H9 (cell line): ENCODE measurements around the gene INHBC. TPM values are rescaled to one million over a fixed set of nuclear protein-coding genes. Genes with fewer than 3 reads are reported as not detected.
A peak's percentile ranks its signal among the peaks of the same experiment; 100 is the strongest.

Experiments used
- DNase-seq: peaks from one replicate; pipeline ENCODE4 v3.0.0-alpha.2; 2017
- H2AFZ ChIP-seq: one replicate; pipeline ENCODE4 v1.6.1; 2013; ENCODE audit warnings: mild to moderate bottlenecking, low read length, control low read depth, moderate library complexity
- H2AK5ac ChIP-seq: 2 replicates; pipeline ENCODE4 v1.6.1; 2013; ENCODE audit warnings: low read length, control low read depth, mixed read lengths; ENCODE audit not compliant: insufficient read length
- H2BK120ac ChIP-seq: one replicate; pipeline ENCODE4 v1.6.1; 2013; ENCODE audit warnings: low read depth, mild to moderate bottlenecking, low read length, control low read depth, inconsistent platforms; ENCODE audit not compliant: poor library complexity, severe bottlenecking
- H2BK12ac ChIP-seq: 2 replicates; pipeline ENCODE4 v1.6.1; 2013; ENCODE audit warnings: low read length, control low read depth, mixed read lengths, low read depth; ENCODE audit not compliant: insufficient read length
- H2BK15ac ChIP-seq: 2 replicates; pipeline ENCODE4 v1.6.1; 2013; ENCODE audit warnings: low read depth, low read length, control low read depth
- H2BK20ac ChIP-seq: one replicate; pipeline ENCODE4 v1.6.1; 2013; ENCODE audit warnings: low read depth, mild to moderate bottlenecking, low read length, control low read depth, inconsistent platforms; ENCODE audit not compliant: poor library complexity, severe bottlenecking
- H2BK5ac ChIP-seq: 2 replicates; pipeline ENCODE4 v1.6.1; 2013; ENCODE audit warnings: low read length, control low read depth, mixed read lengths; ENCODE audit not compliant: insufficient read length
- H3K14ac ChIP-seq: 2 replicates; pipeline ENCODE4 v1.6.1; 2013; ENCODE audit warnings: low read length, control low read depth; ENCODE audit not compliant: insufficient read depth
- H3K18ac ChIP-seq: 2 replicates; pipeline ENCODE4 v1.6.1; 2013; ENCODE audit warnings: low read depth, mild to moderate bottlenecking, mixed read lengths, low read length, control low read depth; ENCODE audit not compliant: insufficient read length
- H3K23ac ChIP-seq: 2 replicates; pipeline ENCODE4 v1.6.1; 2013; ENCODE audit warnings: low read length, control low read depth, mixed read lengths, low read depth; ENCODE audit not compliant: insufficient read length
- H3K23me2 ChIP-seq: 2 replicates; pipeline ENCODE4 v1.6.1; 2013; ENCODE audit warnings: low read depth, mild to moderate bottlenecking, mixed read lengths, low read length, control low read depth; ENCODE audit not compliant: insufficient read length, poor library complexity, severe bottlenecking
- H3K27ac ChIP-seq: 2 replicates; pipeline ENCODE4 v1.5.1; 2013; ENCODE audit warnings: low read length, control low read depth, mixed read lengths, low read depth; ENCODE audit not compliant: insufficient read length
- H3K27me3 ChIP-seq: 2 replicates; pipeline ENCODE4 v1.6.1; 2013; ENCODE audit warnings: low read length, control low read depth, inconsistent platforms; ENCODE audit not compliant: insufficient read depth
- H3K4ac ChIP-seq: 2 replicates; pipeline ENCODE4 v1.6.1; 2013; ENCODE audit warnings: low read depth, mild to moderate bottlenecking, control low read depth, inconsistent platforms, low read length, moderate library complexity
- H3K4me1 ChIP-seq: 2 replicates; pipeline ENCODE4 v1.6.1; 2013; ENCODE audit warnings: low read length, control low read depth, inconsistent platforms; ENCODE audit not compliant: insufficient read depth
- H3K4me2 ChIP-seq: 2 replicates; pipeline ENCODE4 v1.6.1; 2013; ENCODE audit warnings: low read length, control low read depth, mixed read lengths; ENCODE audit not compliant: insufficient read length, insufficient read depth
- H3K56ac ChIP-seq: 2 replicates; pipeline ENCODE4 v1.6.1; 2013; ENCODE audit warnings: low read depth, mild to moderate bottlenecking, mixed read lengths, low read length, control low read depth; ENCODE audit not compliant: insufficient read length
- H3K79me1 ChIP-seq: 2 replicates; pipeline ENCODE4 v1.6.1; 2013; ENCODE audit warnings: low read depth, mild to moderate bottlenecking, moderate library complexity, low read length, control low read depth, inconsistent platforms; ENCODE audit not compliant: insufficient read depth, poor library complexity, severe bottlenecking
- H3K79me2 ChIP-seq: 2 replicates; pipeline ENCODE4 v1.6.1; 2013; ENCODE audit warnings: low read length, control low read depth, inconsistent platforms; ENCODE audit not compliant: insufficient read depth
- H3K9ac ChIP-seq: 2 replicates; pipeline ENCODE4 v1.6.1; 2013; ENCODE audit warnings: low read length, control low read depth, mixed read lengths; ENCODE audit not compliant: insufficient read length; ENCODE audit errors: extremely low read depth
- H3K9me3 ChIP-seq: one replicate; pipeline ENCODE4 v1.6.1; 2013; ENCODE audit warnings: low read depth, low read length, inconsistent platforms; ENCODE audit not compliant: control insufficient read depth
- H3T11ph ChIP-seq: one replicate; pipeline ENCODE4 v1.6.1; 2013; ENCODE audit warnings: mild to moderate bottlenecking, low read length, control low read depth, inconsistent platforms
- H4K20me1 ChIP-seq: one replicate; pipeline ENCODE4 v1.6.1; 2013; ENCODE audit not compliant: control insufficient read depth, insufficient read length, insufficient read depth
- H4K5ac ChIP-seq: 2 replicates; pipeline ENCODE4 v1.6.1; 2013; ENCODE audit warnings: low read depth, mild to moderate bottlenecking, mixed read lengths, low read length, control low read depth; ENCODE audit not compliant: insufficient read length
- H4K8ac ChIP-seq: replicated peaks from 2 replicates; pipeline ENCODE4 v1.6.1; 2013; ENCODE audit warnings: low read length, control low read depth, mixed read lengths, low read depth; ENCODE audit not compliant: insufficient read length
- H4K91ac ChIP-seq: 2 replicates; pipeline ENCODE4 v1.6.1; 2013; ENCODE audit warnings: low read depth, mild to moderate bottlenecking, moderate library complexity, mixed read lengths, low read length, control low read depth; ENCODE audit not compliant: insufficient read length
- H3K27ac Mint-ChIP-seq, 3 experiments: 2 replicates in 2 of 3; 3 replicates in 1 of 3; pipeline ENCODE4 v1.8.0; 2020 to 2021; ENCODE audit warnings: mixed read lengths in 3 of 3, mild to moderate bottlenecking in 1 of 3, moderate library complexity in 1 of 3
- H3K27me3 Mint-ChIP-seq: 2 replicates; pipeline ENCODE4 v1.8.0; 2021; ENCODE audit warnings: low read depth, mild to moderate bottlenecking, moderate library complexity, mixed read lengths
- H3K36me3 Mint-ChIP-seq, 3 experiments: 2 replicates in 2 of 3; 3 replicates in 1 of 3; pipeline ENCODE4 v1.8.0; 2020 to 2021; ENCODE audit warnings: low read depth in 3 of 3, mixed read lengths in 3 of 3; ENCODE audit not compliant: insufficient read depth in 1 of 3
- H3K4me1 Mint-ChIP-seq, 2 experiments: 2 replicates each; pipeline ENCODE4 v1.8.0; 2020; ENCODE audit warnings: mixed read lengths in 2 of 2
- H3K4me3 Mint-ChIP-seq, 2 experiments: 2 replicates in 1 of 2; 3 replicates in 1 of 2; pipeline ENCODE4 v1.8.0; 2020 to 2021; ENCODE audit warnings: mild to moderate bottlenecking in 2 of 2, mixed read lengths in 2 of 2, moderate library complexity in 1 of 2
- H3K9me3 Mint-ChIP-seq, 2 experiments: 2 replicates in 1 of 2; 3 replicates in 1 of 2; pipeline ENCODE4 v1.8.0; 2020; ENCODE audit warnings: mild to moderate bottlenecking in 2 of 2, mixed read lengths in 2 of 2, moderate library complexity in 1 of 2
- CTCF ChIP-seq: fragments of 200-600 bp; sonication (generic); conservative IDR thresholded peaks from 3 replicates; pipeline ENCODE4 v1.8.0; 2021; ENCODE audit warnings: antibody characterized with exemption, mild to moderate bottlenecking
- WGBS: extraction: QIAGEN DNeasy Blood & Tissue Kit; methylation state at CpG from one replicate; pipeline ENCODE4 v1.1.7; 2013; ENCODE audit warnings: missing lambda C conversion rate, low lambda C conversion rate, mixed read lengths; ENCODE audit not compliant: insufficient read length; ENCODE audit errors: extremely low coverage; 5-methylcytosine and 5-hydroxymethylcytosine counted together
- total RNA-seq: library from RNA; stranded (reverse); gene quantifications from 2 replicates; pipeline ENCODE4 v1.2.1, GENCODE V29; 2021

INHBC gene
- total RNA-seq, 1 experiment from 2014 or later: not detected

GRCh38 chr12:57386187-57386720, 48.3 kb upstream of the INHBC start:
- Histone ChIP-seq H3T11ph (no peak overlapping the region), H2BK12ac (no peak overlapping the region), H4K5ac (no peak overlapping the region), H3K23ac (no peak overlapping the region), H2AFZ (no peak overlapping the region), H3K9ac (no peak overlapping the region), H3K4ac (no peak overlapping the region), H4K8ac (no peak overlapping the region), H4K91ac (no peak overlapping the region), H2BK120ac (no peak overlapping the region), H2AK5ac (no peak overlapping the region), H2BK15ac (no peak overlapping the region), H3K56ac (no peak overlapping the region), H2BK20ac (no peak overlapping the region), H3K4me1 (no peaks in the 10 kb centered on the region; the same call in 1 of the 2 replicates), H4K20me1 (no peaks in the 10 kb centered on the region), H3K9me3 (no peaks in the 10 kb centered on the region), H3K27ac (no peak overlapping the region), H3K79me1 (no peaks in the 10 kb centered on the region), H3K14ac (no peak overlapping the region), H2BK5ac (no peak overlapping the region), H3K23me2 (no peaks in the 10 kb centered on the region), H3K4me2 (no peak overlapping the region), H3K27me3 (no peaks in the 10 kb centered on the region), H3K18ac (no peak overlapping the region), H3K79me2 (no peaks in the 10 kb centered on the region)
- Mint-ChIP-seq H3K27me3 (no peaks in the 10 kb centered on the region), H3K36me3 (peaks cover 2 to 18% (median 14%) of the 10 kb centered on the region in 3 experiments; a peak in 6 of 7 replicates), H3K4me1 (peaks cover 8 to 9% of the 10 kb centered on the region in 2 experiments), H3K27ac (no peak overlapping the region), H3K4me3 (no peak overlapping the region), H3K9me3 (no peaks in the 10 kb centered on the region)
- WGBS: no CpG with 5 or more reads among the region's 33 CpGs
- TF ChIP-seq CTCF: no peak
- peak; percentile 41 for DNase-seq
